ENCODE data around the gene GPR107.

The GPR107 gene

DNA sequence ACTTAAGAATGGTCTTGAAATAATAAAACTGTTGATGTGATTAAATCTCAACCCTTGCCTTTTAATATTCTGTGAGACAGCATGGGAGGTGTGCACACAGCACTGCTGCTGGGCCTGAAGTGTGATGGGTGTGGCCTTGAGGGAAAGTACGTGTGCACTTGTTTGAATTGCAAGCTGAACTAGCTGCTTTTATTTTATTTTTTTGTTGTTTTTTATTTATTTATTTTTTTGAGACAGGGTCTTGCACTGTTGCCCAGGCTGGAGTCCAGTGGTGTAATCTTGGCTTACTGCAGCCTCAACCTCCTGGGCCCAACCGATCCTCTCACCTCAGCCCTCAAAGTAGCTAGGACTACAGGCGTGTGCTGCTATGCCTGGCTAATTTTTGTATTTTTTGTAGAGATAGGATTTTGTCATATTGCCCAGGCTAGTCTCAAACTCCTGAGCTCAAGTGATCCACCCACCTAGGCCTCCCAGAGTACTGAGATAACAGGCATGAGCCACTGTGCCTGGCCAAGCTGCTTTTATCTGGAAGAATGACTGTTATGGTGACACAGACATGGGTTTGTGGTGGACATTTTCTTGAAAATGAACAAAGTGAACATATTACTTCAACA, 58.9 kb downstream of the GPR107 start:
- no peak for DNase-seq

DNA sequence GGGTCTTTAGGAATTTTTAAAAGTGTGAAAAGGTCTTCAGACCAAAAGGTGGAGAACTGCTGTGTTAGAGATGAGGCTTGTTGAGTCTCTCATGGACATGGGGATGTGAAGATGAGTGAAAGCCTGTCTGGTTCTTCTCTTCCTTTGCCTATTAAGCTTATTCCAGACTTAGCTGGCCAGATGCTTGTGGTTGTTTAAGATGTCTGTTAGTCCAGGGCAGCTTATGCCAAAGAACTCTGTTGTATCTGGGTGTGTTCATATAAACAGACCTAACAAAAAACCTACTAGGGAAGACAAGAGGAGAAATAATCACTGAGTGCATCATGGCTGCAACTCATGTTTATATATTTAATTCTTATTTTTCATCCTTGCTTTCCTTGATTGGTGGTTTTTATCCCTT, 61.0 kb downstream of the GPR107 start:
- no peak for DNase-seq

DNA sequence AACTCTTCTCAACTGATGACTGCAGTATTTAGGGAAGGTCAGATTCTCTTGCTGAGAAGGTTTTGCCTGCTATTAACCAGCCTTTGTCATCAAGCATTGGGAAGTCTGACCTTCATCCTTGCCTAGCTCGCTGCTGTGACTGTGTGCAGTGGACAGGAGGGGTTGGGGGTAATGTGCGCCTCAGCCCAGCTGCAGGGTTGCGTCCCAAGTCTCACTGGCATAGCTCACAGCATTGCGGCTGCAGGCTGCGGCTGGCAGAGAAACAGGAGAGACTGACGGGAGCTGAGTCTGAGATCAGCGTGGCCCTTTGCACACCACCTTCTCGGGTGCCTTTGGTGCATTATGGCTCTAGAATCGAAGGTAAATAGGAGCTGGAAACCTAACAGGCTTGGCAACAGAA, 62.6 kb downstream of the GPR107 start:
- DNase-seq, result no peak

DNA sequence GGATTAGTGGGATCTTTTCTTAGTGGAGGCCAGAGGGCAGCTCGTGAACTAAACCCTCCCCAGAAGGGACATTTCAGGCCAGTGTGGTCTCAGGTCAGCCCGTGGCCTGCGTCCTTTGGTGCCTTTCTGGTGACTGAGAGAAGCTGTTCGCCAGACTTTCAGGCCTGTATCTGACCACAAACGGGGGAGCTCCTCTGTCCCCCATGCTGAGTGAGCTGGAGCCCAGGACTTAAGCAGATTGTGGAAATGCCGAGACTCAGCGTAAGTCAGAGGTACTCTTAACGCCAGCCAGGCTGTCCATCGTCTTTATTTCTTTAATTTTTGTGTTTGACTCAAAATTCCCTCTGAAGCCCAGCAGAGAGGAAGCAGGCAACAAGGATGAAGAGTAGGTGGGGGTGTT, 63.7 kb downstream of the GPR107 start:
- no peak for DNase-seq

DNA sequence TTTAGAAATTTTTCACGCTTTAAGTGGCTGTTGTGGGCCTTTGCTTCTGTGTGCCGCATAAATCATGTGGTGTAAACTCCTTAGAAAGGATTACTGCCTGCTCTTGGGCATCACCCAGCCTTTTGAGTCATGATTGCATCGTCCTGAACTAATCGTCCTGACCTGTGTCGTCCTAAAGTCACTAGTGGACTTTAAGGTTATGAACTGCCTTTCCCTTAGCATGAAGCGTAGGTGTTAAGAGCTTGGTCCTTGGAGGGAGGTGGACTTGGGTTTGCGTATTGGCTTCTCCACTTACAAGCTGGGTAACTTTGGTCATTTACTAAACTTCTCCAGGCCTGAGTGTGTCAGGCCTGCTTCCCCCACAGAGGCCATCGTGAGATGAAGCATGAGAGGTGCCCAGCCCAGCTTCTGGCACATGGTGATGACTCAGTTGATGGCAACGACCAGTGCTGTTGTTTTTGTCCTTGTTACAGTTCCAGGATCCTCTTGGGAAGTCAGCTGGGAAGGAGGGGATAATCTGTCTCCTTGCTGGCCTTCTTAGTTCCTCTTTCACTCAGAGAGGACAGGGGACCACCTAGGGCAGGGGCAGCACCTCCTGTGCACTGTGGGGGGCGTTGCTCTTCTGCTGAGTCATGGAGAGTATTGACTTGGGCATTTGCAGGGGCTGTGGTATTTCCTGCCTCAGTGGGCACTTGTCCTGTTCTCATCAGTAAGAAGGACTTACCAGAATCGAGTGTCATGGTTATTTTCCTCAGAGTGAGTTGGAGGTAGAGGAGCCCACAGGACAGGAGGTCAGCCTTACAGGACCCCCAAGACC, 64.3 kb downstream of the GPR107 start:
- no peak for DNase-seq

DNA sequence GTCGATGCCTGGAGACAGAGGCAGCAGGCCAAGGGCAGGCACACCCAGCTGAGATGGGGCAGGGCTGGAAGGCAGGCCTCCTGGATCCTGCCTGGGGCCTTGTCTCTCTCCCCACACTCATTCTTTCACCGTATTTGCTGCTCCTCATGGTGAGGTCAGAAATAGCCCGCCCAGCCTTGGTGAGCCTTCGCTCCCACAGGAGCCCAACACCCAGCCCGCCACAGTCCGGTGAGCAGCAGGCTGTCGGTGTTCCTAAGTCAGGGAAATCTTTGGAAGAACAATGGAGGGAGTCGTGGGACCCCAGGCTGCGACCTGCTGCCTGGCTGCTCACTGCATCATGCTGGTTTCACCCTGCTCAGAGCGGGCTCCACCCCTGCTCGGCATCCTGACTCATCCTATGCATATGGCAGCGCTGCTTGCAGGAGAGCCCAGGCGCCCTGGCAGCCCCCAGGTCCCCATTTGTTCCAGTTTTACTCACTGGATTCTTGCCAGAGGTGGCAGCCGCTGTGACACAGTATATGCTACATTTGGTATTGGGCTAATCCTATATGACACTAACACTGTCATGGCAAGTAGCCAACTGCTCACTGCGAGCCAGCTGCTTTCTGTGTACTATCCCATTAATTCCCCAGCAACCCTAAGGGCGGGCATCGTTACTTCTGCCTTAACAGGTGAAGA, 65.3 kb downstream of the GPR107 start:
- peak; percentile 89 for DNase-seq

DNA sequence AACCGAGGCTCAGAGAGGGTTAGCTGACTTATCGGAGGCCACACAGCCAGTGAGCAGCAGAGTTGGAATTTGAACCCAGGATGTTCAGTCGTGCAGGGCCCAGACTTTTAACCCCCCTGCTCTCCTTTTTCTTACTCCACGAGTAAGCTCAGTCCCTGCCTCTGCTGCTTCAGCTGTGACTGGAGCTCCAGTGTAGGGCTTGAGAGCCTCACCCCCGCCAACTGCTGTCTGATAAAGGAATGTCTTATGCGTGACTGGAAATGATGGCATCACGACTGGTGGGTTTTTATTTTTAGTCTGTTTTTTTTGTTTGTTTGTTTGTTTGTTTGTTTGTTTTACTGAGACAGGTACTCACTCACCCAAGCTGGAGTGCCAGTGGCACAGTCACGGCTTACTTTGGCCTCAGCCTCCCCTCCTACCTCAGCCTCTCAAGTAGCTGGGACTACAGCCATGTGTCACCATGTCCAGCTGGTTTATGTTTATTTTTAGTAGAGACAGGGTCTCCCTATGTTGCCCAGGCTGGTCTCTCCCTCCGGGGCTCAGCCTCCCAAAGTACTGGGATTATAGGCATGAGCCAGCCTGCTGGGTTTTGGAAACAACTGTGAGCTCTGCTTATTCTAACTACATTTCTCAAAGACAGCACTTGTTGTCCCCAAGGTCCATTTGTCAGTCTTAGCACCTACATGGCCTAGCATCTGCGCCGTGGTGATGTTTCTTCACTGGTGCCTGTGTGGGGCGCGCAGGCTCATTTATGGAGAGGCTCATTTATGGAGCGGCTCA, 66.0 kb downstream of the GPR107 start:
- DNase-seq, result no peak

GRCh38 chr9:130120299-130120587, 66.5 kb downstream of the GPR107 start:
- DNase-seq, result no peak

DNA sequence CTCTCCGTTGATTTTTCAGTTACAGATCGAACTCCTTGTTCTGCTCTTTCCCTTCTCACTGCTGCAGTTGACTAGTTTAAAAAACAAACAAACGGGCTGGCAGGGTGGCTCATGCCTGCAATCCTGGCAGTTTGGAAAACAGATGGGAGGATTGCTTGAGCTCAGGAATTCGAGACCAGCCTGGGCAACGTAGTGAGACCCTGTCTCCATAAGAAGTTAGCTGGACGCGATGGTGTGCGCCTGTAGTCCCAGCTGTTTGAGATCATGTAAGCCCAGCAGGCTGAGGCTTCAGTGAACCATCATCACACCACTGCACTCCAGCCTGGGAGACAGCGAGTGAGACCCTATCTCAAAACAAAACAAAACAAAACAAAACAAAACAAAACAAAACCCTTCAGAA, 67.1 kb downstream of the GPR107 start:
- no peak for DNase-seq

DNA sequence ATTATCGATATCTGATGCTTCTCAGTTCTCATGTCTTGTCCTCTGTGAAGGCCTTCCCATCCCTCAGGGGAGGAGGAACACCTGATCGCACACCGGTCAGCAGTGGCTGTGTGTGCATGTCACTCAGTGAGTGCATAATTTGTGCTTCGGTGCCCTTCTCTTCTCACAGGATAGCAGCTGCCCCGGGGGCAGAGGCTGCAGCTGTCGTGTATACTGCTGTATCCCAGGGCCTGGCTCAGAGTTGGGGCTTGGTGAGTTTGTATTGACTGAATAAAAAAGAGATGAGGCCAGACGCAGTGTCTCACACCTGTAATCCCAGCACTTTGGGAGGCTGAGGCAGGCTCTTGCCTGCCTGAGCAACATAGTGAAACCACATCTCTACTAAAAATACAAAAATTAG, 68.8 kb downstream of the GPR107 start:
- DNase-seq, result no peak

GRCh38 chr9:130124085-130124860, 70.6 kb downstream of the GPR107 start:
- no peak for DNase-seq

DNA sequence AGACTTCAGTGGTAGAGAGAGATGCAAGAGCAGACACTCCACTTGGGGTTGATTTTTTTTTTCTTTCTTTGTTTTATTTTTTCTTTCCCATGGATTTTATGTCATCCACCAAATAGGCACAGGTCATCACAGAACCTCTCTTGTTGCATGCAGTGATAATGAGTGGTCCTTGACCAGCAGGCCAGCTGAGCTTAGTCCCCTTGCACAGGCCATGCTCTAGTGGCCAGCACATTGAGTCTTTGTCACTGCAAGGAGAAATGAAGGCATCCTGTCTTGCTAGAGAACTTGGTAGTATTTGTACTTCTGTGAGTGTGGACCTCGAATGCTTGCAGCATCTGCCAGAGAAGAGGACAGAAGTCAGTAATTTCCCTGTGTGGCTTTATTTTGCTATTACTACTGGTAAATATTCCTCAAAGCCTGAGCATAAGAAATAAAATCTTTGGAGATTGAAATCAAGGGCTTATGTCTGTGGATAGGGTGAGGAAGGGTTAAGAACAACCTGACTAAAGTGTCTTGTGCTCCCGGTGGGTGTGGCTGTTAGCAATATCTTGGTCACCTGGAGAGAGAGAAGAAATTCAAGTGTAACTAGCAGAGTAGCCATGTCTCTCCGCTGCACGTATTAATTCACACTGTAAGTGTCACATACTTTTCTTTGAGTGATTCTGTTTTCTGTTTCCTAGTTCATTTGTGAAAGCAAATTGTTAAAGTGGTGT, 73.2 kb downstream of the GPR107 start:
- peak; percentile 71 for DNase-seq

DNA sequence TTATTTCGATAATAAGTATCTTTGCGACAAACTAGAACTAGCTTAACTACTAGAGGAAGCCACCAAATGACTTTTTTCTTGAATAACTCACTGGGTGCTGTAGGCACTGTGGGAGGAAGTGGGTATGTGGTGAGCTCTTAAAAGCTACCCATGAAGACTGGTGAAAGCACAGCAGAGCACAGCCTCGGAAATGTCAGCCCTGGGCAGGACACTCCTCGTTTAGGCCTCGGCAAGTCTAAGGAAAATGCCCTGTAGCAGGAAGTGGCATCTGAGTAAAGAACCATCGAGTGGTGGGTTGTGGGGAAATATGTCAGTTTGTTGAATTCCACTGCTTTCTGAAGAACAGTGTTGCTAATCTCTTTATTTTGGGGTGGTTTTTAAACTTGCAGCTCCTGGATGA, 74.5 kb downstream of the GPR107 start:
- no peak for DNase-seq

- peak; percentile 76 for DNase-seq
Measured at GRCh38 chr9:130128733-130129431, 75.2 kb downstream of the GPR107 start.

DNA sequence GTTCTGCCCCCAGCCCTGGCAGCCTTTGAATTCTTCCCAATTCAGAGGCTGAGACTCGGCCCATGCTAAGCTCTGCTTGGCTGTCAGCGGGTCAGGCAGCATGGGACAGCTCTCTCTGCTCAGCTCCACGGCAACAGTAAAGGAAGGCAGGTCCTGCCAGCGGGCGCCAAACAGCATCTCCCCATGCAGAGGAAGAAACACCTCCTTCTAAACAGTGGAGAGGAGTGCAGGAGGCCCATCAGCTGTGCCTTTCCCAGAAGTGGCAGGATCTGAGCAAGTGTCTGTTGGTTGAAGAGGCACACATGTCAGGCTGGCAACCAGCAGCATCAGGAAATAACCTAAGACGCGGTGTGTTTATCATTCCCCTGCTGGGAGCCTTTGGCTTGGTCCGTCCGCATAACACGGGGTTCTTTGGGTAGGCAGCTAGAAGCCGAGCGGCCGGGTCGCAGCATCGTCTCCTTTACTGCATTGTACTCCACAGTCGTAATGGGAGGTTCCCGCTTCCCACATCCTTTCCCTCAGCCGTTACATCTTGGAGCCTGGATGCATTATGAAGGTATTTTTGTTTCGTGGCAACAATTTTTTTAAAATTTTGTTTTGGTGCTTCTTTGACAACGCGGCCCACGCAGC, 75.8 kb downstream of the GPR107 start:
- DNase-seq, result no peak

- no peak for DNase-seq
Measured at GRCh38 chr9:130132746-130133145, 79.0 kb downstream of the GPR107 start.

GRCh38 chr9:130137081-130137640, 83.5 kb downstream of the GPR107 start:
- no peak for DNase-seq

DNA sequence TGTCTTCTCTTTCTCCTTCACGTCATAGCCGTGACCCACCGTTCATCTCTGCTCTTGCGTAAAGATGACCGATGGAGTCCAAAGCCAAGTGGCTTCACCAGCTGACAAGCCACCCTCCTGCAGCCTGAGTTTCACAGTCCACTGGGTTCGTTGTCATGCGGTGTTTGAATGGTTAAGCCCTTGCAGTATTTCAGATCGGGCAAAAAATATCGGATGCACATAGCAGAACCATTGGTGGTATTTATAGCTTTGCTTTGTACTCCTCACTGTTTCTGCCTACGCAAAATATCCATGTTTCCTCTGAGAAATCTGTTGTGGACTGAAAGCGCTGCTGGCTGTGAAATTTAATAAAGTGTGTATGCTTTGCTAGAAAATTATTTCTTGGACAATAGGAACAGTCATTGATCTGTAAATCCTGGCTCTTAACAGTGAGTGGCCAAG, 84.0 kb downstream of the GPR107 start:
- no peak for DNase-seq

DNA sequence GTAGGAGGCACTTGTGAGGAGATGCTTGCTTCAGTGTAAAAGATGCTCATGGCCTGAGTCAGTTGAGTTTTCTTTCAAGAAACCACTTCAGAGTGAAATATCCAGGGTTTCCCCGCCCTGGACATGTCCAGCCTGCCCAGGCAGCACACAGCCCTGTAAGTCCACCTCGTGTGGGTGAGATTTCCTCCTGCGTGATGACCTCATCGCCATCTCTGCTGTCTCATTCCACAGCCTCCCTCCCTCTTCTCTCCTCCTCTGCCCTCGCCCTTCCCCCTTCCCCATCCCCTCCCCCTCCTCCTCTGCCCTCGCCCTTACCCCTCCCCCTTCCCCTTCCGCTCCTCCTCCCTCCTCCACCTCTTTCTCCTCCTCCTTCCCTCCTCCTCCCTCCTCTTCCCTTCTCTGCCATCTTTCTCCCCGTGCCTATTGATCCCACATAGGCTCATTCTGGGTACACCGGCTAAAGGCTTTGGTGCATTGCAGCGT, 84.5 kb downstream of the GPR107 start:
- peak; percentile 80 for DNase-seq

GRCh38 chr9:130138791-130139190, 85.1 kb downstream of the GPR107 start:
- DNase-seq, result peak; percentile 38
